ENCODE results near the gene FES. TPM values are rescaled to one million over a fixed set of nuclear protein-coding genes. Genes with fewer than 3 reads are reported as not detected.
"Not testable (repeated sequence)": the region's sequence is repeated elsewhere in the genome, so short reads cannot be mapped to it uniquely, and the experiment has no call there.

FES gene
- polyA plus RNA-seq (2014; cell fraction: cytosol; rRNA removed) = 4.5 and 5.1 TPM in 2 replicates
- polyA plus RNA-seq (2014; cell fraction: nucleus; rRNA removed) = 4.8 and 13.5 TPM in 2 replicates

DNA sequence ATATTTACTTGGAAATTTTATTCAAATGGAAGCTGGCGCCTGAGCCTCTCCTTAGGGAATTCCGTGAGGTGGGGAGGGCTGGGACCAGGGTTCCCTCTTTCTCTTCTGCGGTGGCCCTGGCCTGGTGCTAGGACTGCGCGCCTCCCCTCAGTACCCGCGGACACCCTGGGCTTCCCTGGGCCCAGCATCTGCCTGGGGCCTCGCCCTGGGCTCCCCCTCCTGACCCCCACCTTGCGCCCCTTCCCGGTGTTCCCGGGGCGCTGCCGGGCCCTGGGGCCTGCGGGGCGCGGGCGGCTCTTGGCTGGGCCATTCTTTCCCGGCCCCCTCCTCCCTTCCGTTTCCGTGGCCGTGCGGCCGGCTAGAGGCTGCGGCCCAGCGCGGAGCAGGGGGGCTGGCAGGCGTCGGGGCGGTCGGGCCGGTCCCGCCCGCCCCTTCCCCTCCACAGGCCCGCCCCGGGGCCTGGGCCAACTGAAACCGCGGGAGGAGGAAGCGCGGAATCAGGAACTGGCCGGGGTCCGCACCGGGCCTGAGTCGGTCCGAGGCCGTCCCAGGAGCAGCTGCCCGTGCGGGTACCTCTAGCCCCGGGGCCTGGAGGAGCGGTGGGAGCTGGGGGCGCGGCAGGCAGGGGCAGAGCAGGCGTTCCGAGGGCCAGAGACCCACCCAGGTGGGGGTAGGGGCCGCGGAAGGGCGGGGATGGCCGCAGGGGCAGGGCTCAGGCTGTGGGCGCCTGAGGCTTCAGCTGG, at the start of gene FES:
FES (plus strand) TSS at position 529 of the 743 bp plus-strand sequence. CDS start 542 bp downstream, outside the sequence.
- no peak for DNase-seq (ENCODE audit: low spot score)

DNA sequence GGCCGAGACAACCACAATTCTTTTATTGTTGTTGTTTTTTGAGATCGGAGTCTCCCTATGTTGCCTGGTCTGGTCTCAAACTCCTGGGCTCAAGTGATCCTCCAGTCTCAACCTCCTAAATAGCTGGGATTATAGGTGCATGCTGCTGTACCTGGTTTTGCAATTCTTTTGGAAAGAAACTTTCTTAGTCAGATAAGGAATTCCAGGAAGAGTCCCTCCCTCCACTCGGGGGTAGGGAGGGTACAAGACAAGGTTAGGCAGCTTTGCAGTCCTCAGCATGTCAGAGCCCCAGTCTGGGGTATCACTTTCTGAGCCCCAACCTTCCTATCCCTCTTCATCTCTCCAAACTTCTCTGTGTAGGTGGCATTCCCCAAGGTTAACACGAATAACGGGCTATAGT, 49.7 kb upstream of the FES start:
- DNase-seq (ENCODE audit: low spot score) = no peak

DNA sequence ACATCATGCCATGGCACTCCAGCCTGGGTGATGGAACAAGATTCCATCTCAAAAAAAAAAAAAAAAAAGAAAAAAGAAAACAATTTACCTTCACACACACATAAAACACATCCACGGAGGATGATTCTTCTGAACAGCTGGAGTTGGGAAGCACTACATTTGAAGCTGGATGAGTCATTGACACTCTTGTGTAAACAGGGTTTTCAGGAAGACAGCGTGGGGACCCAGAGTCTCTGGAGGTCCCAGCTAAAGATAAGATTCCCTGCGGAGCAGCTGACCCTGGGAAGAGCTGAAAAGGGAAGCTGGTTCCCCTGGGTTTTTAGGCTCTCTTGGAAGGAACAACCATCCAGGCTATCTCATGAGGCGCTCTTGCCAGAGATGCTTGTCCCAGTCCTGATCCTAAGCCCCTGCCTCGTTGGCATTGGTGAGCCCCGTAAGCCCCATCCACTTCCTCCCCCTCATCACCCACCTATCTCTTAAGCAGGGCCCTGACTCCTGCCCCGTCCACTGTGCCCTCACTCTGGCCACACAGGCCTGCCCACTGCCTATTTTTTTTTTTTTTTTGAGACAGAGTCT, 47.9 kb upstream of the FES start:
- no peak for DNase-seq (ENCODE audit: low spot score)

DNA sequence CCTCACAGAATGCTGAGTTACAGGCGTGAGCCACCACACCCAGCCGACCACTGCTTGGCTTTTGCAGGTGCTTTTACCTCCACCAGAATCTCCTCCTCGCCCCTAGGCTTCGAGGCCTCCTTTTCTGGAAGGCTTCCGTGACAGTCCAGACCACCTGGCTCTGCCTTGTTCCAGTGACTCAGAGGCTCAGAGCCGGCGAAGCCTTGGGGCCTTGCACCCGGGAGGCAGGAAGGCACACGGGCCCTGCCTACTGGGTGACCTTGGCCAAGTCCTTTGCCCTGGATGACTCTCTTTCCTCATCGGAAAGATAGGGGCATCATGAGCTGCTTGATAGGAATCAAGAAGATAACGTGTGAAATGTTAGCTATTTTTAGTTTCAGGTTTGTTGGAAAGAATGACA, 47.2 kb upstream of the FES start:
- no peak for DNase-seq (ENCODE audit: low spot score)

DNA sequence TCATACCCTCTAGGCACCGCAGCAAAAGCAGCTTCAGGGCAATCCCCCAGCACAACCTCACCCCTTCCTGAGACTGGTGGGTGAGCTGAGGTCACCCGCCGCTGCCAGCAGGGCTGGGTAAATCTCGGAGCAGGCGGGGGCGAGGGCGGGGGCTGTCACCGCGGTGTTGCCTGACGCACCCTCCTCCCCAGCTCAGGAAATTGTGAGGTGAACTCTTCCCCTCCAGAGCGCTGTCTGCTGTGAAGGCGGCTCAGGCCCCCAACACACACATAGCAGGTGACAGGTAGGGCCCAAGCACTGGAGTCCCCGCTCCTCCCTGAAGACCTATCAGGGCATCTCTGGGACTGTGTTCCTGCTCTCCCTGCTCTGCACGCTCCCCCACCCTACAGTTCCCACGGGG, 46.2 kb upstream of the FES start:
- DNase-seq (ENCODE audit: low spot score) = no peak

DNA sequence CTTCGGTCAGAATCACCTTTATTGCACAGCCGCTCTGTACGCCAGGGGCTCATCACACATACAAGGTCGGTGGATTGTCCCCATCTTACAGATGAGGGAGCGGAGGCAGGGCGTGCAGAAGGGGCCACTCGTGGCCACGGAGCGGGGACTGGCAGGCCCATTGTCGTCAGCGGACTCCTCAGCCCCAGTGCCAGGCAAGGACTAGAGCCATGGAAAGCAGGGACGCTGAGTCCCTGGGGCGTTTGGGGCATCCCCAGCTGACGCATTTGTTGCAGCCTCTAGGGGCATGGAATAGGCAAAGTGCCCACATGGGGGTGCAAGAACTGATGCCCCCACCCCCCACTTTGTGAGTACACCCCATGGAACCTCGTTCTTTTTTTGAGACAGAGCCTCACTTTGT, 45.8 kb upstream of the FES start:
- no peak for DNase-seq (ENCODE audit: low spot score)

DNA sequence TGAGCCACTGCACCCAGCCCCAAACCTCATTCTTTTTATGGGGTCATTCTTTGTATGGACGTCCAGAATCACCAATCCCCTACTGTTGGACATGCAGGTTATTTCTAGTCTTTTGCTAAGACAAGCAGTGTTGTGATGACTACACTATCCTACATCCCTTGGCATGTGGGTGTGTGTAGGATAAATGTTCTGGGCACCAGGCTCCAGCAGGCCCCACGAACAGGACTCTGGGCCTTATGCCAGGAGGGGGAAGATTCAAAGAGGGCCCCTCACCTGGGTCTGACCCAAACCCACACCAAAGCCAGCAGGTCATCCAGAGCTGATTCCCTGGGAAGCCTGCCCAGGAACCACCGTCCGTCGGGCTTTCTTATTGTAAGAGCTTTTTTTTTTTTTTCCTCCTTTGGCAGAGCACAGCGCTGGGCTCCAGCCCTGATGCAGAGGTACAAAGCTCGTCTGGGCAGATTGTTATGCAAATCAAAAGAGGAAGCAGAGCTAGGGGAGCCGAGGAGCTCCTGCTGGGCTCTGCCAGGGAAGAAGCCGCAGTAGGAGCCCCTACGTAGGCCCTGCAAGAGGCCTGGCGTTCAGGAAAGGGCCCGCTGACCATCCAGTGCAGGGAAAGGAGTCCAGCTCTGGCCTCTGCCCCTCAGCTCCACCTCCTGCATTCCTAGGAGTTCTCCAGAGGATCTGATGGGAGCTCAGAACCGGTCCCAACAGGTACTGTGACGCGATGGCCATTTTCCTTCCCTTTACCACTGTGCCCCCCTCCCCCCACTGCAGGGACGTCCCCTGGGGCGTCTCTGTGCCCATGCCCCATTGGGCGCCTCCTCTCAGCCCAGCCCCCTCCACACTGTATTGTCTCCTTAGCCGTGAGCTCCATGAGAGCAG, 44.9 kb upstream of the FES start:
- no peak for DNase-seq (ENCODE audit: low spot score)

DNA sequence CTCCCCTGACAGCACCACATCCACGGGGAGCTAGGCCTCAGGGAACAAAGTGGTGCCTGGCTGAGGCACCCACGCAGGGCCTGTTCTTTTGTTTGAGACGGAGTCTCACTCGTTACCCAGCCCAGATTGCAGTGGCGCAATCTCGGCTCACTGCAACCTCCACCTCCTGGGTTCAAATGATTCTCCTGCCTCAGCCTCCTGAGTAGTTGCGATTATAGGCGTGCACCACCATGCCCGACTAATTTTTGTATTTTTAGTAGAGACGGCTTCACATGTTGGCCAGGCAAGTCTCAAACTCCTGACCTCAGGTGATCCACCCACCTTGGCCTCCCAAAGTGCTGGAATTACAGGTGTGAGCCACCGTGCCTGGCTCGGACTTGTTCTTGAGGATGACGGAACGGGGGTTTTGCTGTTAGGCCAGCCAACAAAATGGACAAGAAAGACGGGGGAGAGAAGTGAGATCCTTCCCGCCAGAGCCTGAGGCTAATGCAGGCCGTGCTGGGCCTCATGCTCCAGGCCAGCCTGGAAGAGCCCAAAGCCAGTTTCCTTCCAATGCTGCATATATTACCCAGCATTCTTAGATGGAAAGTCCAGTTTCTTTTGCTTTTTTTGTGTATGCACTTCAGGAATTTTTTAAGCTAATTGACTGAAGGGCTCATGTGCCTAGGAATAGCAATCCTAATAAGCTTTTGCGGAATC, 44.0 kb upstream of the FES start:
- DNase-seq (ENCODE audit: low spot score) = no peak

DNA sequence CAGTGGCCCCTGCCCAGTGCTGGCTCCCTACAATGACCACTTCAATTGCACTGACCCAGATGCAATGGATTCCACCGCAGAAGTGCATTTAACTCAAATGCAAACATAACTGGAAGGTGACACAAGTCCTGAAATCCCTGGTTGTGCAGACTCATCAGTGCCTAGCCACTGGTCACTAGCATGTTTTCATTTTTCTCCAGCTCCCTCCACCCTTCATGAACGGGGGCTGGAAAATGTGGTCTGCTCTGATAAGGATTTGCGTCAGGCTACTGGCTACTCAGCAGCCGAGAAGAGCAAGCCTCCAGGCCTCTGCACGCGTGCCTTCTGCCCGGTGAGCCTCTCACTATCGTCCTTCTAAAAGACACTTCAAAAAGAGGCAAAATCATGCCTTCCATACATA, 43.4 kb upstream of the FES start:
- no peak for DNase-seq (ENCODE audit: low spot score)

DNA sequence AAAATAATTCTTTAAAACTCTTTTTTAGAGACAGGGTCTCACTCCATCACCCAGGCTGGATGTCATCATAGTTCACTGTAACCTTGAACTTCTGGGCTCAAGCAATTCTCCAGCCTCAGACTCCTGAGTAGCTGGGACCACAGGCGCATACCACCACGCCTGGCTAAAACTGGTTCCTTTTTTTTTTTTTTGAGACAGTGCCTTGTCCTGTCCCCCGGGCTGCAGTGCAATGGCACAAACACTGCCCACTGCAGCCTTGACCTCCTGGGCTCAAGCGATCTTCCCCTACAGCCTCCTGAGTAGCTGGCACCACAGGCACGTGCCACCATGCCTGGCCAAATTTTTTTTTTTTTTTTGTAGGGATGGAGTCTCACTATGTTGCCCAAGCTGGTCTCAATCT, 39.6 kb upstream of the FES start:
- DNase-seq (ENCODE audit: low spot score) = no peak

DNA sequence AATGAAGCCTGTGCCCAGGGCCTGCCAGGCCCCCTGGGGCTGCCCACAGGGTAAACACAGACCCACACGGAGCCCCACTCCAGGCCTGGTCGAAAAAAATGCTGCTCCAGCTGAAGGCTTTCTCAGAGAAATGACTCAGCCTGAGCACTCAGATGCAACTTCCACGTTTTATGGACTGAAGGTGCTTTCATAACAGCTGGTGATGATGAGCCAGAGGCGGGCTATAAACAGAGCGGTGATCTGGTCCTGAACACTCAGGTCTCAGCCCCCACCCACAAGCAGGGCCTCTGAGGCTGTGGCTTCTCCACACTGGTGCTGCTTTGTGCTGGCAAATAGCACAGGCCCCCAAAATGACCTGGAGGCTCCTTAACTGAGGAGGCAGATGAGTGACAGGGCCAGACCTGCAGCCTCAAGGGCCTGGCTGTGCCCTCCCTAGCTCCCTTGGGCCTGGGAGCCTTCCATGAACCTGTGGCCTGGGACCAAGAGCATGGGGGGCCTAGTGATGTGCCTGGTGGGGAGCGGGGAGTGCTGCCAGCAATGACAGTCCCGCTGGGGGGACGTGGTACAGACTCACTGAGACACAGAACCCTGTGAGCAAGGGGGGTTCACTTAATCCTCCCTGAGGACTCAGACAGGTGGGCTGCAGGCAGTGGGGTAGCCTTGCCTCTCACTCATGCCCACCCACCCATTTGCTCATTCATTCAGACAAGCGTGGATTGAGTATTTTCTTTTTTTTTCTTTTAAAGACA, 38.9 kb upstream of the FES start:
- no peak for DNase-seq (ENCODE audit: low spot score)

DNA sequence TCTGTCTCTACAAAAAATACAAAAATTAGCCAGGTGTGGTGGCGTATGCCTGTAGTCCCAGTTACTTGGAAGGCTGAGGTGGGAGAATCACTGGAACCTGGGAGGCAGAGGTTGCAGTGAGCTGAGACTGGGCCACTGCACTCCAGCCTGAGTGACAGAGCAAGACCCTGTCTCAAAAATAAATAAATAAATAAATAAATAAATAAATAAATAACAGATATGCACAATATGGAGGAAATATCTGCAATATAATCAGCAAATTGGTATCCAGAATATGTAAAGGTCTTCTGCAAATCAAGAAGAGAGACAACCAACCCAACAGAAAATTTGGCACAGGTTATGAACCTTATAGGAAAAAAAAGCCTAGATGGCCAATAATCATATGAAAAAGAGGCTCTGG, 34.9 kb upstream of the FES start:
- DNase-seq (ENCODE audit: low spot score) = not testable (repeated sequence)

DNA sequence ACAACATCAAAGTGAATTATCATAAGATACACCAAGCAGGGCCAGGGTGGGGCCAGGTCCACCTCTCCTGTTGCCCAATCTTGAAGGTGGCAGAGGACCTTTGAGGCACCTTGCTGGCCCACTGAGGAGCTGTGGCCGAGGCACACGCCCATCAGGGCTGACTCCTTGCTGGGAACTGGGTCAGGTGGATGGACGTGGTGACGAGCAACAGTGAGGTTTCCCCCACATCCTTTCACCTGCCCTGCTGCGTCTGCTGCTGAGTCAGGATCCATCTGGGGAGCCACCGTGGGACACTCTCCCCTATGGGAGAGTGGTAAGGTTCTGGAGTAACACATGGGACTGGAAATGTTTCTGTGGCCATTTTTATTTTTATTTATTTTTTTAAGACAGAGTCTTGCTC, 33.2 kb upstream of the FES start:
- no peak for DNase-seq (ENCODE audit: low spot score)

DNA sequence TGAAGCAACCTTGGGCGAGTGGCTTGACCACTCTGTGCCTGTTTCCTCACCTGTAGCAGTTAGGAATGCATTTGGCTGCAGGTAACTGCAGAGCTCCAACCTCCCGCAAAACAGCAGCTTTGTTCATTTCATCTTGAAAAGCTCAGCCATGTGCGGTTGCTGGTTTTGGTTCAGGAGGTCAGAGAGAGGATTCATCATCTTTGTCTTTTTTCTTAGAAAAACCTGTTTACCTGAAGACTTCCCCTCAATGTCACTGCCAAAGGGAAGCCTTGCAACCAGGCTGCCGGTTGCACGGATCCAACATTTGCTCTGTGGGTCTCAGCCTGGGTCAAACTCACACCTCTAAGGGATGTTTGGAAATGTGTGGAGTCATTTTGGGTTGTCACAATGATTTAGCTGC, 32.4 kb upstream of the FES start:
- DNase-seq (ENCODE audit: low spot score) = no peak

DNA sequence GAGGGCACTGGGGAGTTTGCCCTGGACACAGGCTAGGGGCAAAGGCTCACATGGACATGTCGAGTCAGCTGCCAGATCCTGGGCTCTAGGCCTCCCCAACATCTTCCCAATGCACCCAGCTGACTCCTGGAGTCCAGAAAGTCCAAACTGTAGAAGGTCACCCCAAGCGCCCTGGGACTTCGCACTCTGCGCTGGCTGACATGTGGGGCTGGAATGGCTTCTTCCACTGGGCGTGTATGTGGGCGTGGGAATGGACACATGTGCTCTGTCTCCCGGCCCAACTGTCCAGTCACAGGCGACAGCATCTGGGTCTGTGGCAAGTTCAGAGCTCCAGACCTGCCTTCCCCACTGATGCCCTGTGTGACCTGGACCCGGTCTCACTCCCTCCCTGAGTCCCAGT, 29.2 kb upstream of the FES start:
- DNase-seq (ENCODE audit: low spot score) = no peak

DNA sequence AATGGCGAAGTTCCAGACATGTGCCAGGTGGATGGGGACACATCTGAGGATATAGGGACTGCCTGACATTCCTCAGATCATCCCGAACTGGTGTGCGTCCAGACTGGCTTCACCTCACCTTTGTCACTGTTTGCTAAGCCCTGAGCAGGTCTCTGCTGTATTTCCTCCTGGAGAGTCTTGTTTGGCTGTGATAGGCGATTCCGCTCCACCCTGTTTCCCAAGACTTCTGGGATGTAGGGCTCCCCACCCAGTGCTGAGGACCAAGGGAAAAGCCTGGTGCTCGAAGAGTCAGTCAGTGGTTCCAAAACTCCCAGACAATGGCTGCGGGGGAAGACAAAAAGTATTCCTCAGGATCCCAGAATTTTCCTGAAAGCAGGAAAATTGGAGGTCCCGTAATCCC, 27.0 kb upstream of the FES start:
- DNase-seq (ENCODE audit: low spot score) = no peak

DNA sequence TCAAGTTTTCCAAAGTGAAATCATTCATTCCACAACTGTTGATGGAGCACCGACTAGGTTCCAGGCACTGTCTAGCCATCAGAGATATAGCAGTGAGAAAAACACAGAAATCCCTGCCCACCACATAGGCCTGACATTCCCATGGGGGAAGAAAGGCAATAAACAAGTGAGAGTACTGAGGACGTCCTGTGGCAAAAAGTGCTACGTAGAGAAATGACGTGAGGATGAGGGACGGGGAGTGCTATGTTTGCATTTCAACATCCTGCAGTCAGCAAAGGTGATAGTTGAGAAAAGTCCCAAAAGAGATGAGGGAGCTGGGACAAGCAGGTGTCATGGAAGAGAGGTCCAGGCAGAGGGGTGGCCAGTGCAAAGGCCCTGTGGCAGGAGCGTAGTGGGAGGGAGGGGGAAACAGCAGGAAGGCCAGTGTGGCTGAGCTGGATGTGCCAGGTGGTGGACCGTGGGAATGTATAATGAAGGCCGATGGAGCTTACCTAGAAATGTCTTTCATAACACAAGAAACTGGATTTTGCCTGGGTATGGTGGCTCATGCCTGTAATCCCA, 26.3 kb upstream of the FES start:
- DNase-seq (ENCODE audit: low spot score) = no peak

DNA sequence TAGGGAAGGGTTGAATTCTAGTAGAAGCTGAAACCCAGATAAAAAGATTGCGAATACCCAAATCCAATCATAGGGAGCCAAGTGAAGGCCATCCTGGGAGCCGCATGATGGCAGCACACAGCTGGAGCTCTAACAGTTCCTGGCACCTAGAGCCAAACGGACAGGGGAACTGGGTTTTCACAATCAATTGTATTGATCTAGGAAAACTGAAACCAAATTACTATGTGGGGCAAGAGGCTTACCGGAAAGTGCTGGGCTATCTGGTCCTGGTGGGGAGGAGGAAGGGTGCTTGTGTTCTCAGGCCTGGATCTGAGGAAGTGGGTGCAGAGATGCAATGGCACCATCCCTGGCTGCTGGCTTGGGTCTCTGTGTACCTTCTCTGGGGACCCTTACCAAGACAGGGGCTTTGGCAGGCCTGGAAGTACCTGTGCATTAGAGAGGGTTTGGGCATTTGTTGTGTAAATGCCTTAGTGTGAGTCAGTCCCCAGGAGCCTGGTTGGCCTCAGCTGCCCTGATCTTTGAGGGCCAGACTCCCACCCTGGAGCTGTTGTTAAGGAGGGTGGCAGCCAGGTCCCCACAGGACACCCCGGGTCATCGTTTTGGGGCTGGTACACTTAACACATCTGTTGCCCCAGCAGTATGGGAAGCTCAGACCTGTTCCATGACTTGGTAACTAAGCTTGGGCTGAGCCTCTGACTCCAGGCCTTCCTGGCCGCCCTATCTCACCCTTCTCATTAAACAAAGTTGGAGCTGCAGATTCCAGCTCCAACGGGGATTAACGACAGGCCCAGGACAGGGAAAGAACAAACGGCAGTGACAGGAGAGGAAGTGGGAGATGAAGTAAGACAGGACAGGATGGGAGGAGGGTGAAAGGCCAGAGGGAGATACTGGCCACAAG, 24.8 kb upstream of the FES start:
- no peak for DNase-seq (ENCODE audit: low spot score)

DNA sequence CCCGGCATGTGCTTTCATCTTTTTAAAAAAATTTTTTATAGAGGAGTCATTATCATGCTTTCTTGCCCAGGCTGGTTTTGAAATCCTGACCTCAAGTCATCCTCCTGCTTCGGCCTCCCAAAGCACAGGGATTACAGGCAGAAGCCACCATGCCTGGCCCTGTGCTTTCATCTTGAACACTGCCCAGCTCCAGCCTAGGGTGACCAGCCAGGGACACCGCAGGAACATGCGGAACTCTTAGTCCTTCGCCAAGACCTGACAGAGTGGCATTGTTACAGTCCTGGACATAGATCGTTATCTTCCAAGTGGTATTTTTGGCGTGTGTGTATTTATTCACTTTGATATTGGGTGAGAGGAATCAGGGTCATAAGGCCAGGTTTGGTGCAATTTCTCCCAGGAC, 23.9 kb upstream of the FES start:
- no peak for DNase-seq (ENCODE audit: low spot score)

All from SK-N-DZ (cell line).